Lung (tissue), 12 donors: ENCODE results near the gene ANTXRL. TPM values are rescaled to one million over a fixed set of nuclear protein-coding genes. Genes with fewer than 3 reads are reported as not detected.
"Not testable (repeated sequence)": the region's sequence is repeated elsewhere in the genome, so short reads cannot be mapped to it uniquely, and the experiment has no call there.

Experiments used
- ATAC-seq: fragments of 200-7000 bp; cut with Tn5 transposase; one replicate; pipeline ENCODE4 v1.9.1; 2020; ENCODE audit warnings: moderate number of reproducible peaks; ENCODE audit not compliant: insufficient read depth, low FRiP score
- DNase-seq, 3 donors: peaks; one replicate each; pipeline ENCODE4 v3.0.0-alpha.2; 2013 to 2017
- H3K27ac ChIP-seq, 2 donors: one replicate each; pipeline ENCODE4 v1.5.1; 2013; ENCODE audit warnings: mild to moderate bottlenecking in 2 of 2, moderate library complexity in 2 of 2, control low read depth in 1 of 2, inconsistent platforms in 1 of 2, low read depth in 1 of 2, low read length in 1 of 2
- H3K27me3 ChIP-seq, 3 donors: one replicate each; pipeline ENCODE4 v1.5.1; 2013; ENCODE audit warnings: low read length in 2 of 3; ENCODE audit not compliant: control insufficient read depth in 3 of 3, insufficient read depth in 3 of 3
- H3K36me3 ChIP-seq, 4 donors: one replicate each; pipeline ENCODE4 v1.5.1; 2013; ENCODE audit warnings: low read length in 4 of 4, mild to moderate bottlenecking in 1 of 4, moderate library complexity in 1 of 4; ENCODE audit not compliant: control insufficient read depth in 4 of 4, insufficient read depth in 4 of 4
- H3K4me1 ChIP-seq, 5 donors: one replicate each; pipeline ENCODE4 v1.5.1; 2013; ENCODE audit warnings: low read length in 5 of 5, mild to moderate bottlenecking in 2 of 5, moderate library complexity in 1 of 5; ENCODE audit not compliant: control insufficient read depth in 5 of 5, insufficient read depth in 5 of 5
- H3K4me3 ChIP-seq: one replicate; pipeline ENCODE4 v1.5.1; 2013; ENCODE audit warnings: mild to moderate bottlenecking, control low read depth, moderate library complexity
- H3K9ac ChIP-seq, 2 donors: one replicate each; pipeline ENCODE4 v1.5.1; 2013; ENCODE audit warnings: low read length in 2 of 2, control low read depth in 1 of 2; ENCODE audit not compliant: insufficient read depth in 1 of 2
- H3K9me3 ChIP-seq, 4 donors: one replicate each; pipeline ENCODE4 v1.5.1; 2013; ENCODE audit warnings: low read length in 3 of 4, mild to moderate bottlenecking in 1 of 4, moderate library complexity in 1 of 4; ENCODE audit not compliant: control insufficient read depth in 4 of 4, insufficient read depth in 3 of 4
- CTCF ChIP-seq: IDR thresholded peaks from 2 replicates; pipeline ENCODE4 v1.5.1; 2012; ENCODE audit warnings: mild to moderate bottlenecking; ENCODE audit errors: control extremely low read depth, extremely low read depth
- WGBS, 2 donors: extraction: QIAGEN DNeasy Blood & Tissue Kit; methylation state at CpG; one replicate each; pipeline ENCODE4 v1.1.7; 2013; 5-methylcytosine and 5-hydroxymethylcytosine counted together
- polyA plus RNA-seq, 2 donors: library from polyadenylated mRNA; stranded (reverse); fragments of 200-250 nt; gene quantifications; one replicate each; pipeline ENCODE4 v1.2.1, GENCODE V29; 2013
- total RNA-seq, 2 donors: library from RNA; depleted of rRNA in 1 of 2; stranded (reverse); fragments of >200 nt in 1 of 2; gene quantifications; one replicate each; pipeline ENCODE4 v1.2.1, GENCODE V29; 2014 to 2021
- donor health status: control.
- donor health status: control.
- donor health status: Bipolar disorder and iron deficiency.
- donor health status: healthy.
- donor health status: DM: yes; HTN: yes; CAD: no.

Gene ANTXRL
- total and polyA plus RNA-seq, 4 donors: not detected

GRCh38 chr10:46273506-46274477, 13.0 kb upstream of the ANTXRL start:
- no peak for TF ChIP-seq CTCF
- Histone ChIP-seq H3K9me3 (no peaks in the 10 kb centered on the region), H3K9ac (no peak overlapping the region), H3K27ac (no peak overlapping the region), H3K27me3 (no peaks in the 10 kb centered on the region), H3K4me3 (no peak overlapping the region), H3K4me1 (no peaks in the 10 kb centered on the region), H3K36me3 (no peaks in the 10 kb centered on the region)
- peak in 1 of 3 donors; percentile 11 for DNase-seq
- no peak for ATAC-seq
- 85 to 86% methylated on average over 9 of the region's 9 CpGs for WGBS, 2 donors

GRCh38 chr10:46277840-46278239, 9.0 kb upstream of the ANTXRL start:
- WGBS, 2 donors: 91 to 97% methylated on average over 2 of the region's 2 CpGs
- DNase-seq (no peak), ATAC-seq (no peak)
- no peaks in the 10 kb centered on the region for H3K9me3 ChIP-seq
- H3K4me1 ChIP-seq: peaks cover 0 to 6% (median 0%) of the 10 kb centered on the region in 5 donors
- H3K36me3 ChIP-seq: no peaks in the 10 kb centered on the region
- no peak overlapping the region for H3K9ac ChIP-seq
- no peaks in the 10 kb centered on the region for H3K27me3 ChIP-seq
- no peak overlapping the region for H3K4me3 ChIP-seq
- H3K27ac ChIP-seq: no peak overlapping the region
- TF ChIP-seq CTCF: no peak

- peaks cover 0 to 13% (median 7%) of the 10 kb centered on the region in 5 donors for H3K4me1 ChIP-seq
- not testable (repeated sequence) for H3K27me3 ChIP-seq, H3K9me3 ChIP-seq, H3K9ac ChIP-seq, H3K36me3 ChIP-seq, H3K27ac ChIP-seq, ATAC-seq, DNase-seq
- peak overlapping the region; percentile 42 for H3K4me3 ChIP-seq
- WGBS, 2 donors: 5 to 8% methylated on average over 19 to 20 of the region's 20 CpGs
These were observed 4.4 kb upstream of the ANTXRL start for GRCh38 chr10:46282421-46282831.

- 11 to 16% methylated on average over 31 to 46 of the region's 51 CpGs for WGBS, 2 donors
- H3K9me3 ChIP-seq: no peaks in the 10 kb centered on the region
- TF ChIP-seq CTCF: no peak
- no peak overlapping the region for H3K9ac ChIP-seq
- H3K4me3 ChIP-seq: peak overlapping the region; percentile 42
- DNase-seq (peak; percentile 82 to 89 (median 88)), ATAC-seq (peak; percentile 83)
- H3K27ac ChIP-seq: no peak overlapping the region
- H3K4me1 ChIP-seq: peaks cover 0 to 13% (median 7%) of the 10 kb centered on the region in 5 donors
- H3K27me3 ChIP-seq: peaks cover 0 to 3% (median 3%) of the 10 kb centered on the region in 3 donors
- no peaks in the 10 kb centered on the region for H3K36me3 ChIP-seq
These were observed 3.8 kb upstream of the ANTXRL start for GRCh38 chr10:46282842-46283574.
